ENCODE measurements around the gene MYCT1. TPM values are rescaled to one million over a fixed set of nuclear protein-coding genes. Genes with fewer than 3 reads are reported as not detected.
"Not testable (repeated sequence)": the region's sequence is repeated elsewhere in the genome, so short reads cannot be mapped to it uniquely, and the experiment has no call there.

MYCT1 gene
- total and polyA plus RNA-seq, 2 donors = 10.6 to 25.1 TPM

DNA sequence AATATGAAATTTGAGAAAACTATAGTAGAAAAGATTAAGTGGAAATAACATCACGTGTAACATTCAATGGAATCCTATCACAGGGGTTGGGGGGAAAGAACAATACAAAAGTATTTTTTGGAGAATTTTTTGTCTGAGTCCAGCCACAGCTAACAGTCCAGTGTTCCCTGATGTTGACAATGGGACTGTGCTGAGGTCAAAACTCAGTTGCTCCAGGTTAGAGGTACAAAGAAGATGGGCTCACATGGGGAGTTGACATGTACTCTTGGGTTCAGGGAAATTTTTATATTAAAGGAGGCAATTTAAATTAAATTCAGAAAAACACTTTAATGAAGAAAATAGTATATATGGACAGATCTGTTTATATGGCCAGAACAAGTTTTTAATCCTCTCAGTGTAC is 995 bp downstream of the MYCT1 start:
- no peaks in the 10 kb centered on the region for H3K4me1 ChIP-seq (ENCODE audit: insufficient read depth)
- DNase-seq (ENCODE audit: extremely low spot score) = no peak
- no peak overlapping the region for H3K4me3 ChIP-seq (ENCODE audit: low read depth, low read length)
- 66% methylated on average over 1 of the region's 1 CpG for WGBS
- H3K36me3 ChIP-seq (ENCODE audit: insufficient read depth) = no peaks in the 10 kb centered on the region
- no peak overlapping the region for H3K27ac ChIP-seq (ENCODE audit: low read depth)

GRCh38 chr6:152700427-152700826 is 2.7 kb downstream of the MYCT1 start:
- Histone ChIP-seq H3K4me1 (ENCODE audit: insufficient read depth) (no peaks in the 10 kb centered on the region), H3K27ac (ENCODE audit: low read depth) (no peak overlapping the region), H3K36me3 (ENCODE audit: insufficient read depth) (no peaks in the 10 kb centered on the region), H3K4me3 (ENCODE audit: low read depth, low read length) (no peak overlapping the region)
- 36% methylated on average over 5 of the region's 5 CpGs for WGBS
- no peak for DNase-seq (ENCODE audit: extremely low spot score)

- H3K27ac ChIP-seq (ENCODE audit: low read depth) = no peak overlapping the region
- no peaks in the 10 kb centered on the region for H3K4me1 ChIP-seq (ENCODE audit: insufficient read depth)
- H3K4me3 ChIP-seq (ENCODE audit: low read depth, low read length) = no peak overlapping the region
- no peak for DNase-seq (ENCODE audit: extremely low spot score)
- H3K36me3 ChIP-seq (ENCODE audit: insufficient read depth) = no peaks in the 10 kb centered on the region
- WGBS = 26% methylated on average over 7 of the region's 7 CpGs
Observed at GRCh38 chr6:152701081-152701862, 3.6 kb downstream of the MYCT1 start.

DNA sequence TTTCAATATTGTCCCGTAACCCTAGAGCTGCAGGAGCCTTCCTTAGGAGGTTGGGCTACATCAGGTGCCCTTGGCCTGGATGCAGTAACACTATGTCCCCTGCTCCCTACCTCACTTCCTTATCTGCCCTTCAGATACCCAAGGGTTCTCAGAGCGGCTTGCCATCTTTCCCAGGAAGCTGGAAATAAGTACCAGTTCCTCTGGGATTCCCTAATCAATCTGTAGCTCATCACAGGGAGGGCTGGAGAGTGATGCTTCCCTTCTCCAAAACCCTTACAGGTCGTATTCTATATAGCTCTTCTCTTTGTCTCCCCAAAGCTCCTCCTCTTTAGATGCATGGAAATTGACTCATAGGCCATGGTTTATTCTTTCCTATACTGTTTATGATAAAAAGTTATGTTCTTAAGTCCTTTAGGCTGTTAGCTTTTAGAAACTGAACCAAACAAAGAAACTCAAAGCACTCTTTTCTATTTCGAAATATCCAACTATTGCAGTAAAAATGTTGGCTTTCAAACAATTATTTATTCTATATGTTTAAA is 4.2 kb downstream of the MYCT1 start:
- Histone ChIP-seq H3K4me3 (ENCODE audit: low read depth, low read length) (no peak overlapping the region), H3K36me3 (ENCODE audit: insufficient read depth) (no peaks in the 10 kb centered on the region), H3K4me1 (ENCODE audit: insufficient read depth) (no peaks in the 10 kb centered on the region), H3K27ac (ENCODE audit: low read depth) (no peak overlapping the region)
- whole genome bisulfite sequencing = 55% methylated on average over 4 of the region's 4 CpGs
- DNase-seq (ENCODE audit: extremely low spot score) = no peak

- H3K4me3 ChIP-seq (ENCODE audit: low read depth, low read length); DNase-seq (ENCODE audit: extremely low spot score); H3K27ac ChIP-seq (ENCODE audit: low read depth); H3K4me1 ChIP-seq (ENCODE audit: insufficient read depth); H3K36me3 ChIP-seq (ENCODE audit: insufficient read depth): not testable (repeated sequence)
Observed at GRCh38 chr6:152703750-152704149, 6.1 kb downstream of the MYCT1 start.

GRCh38 chr6:152705327-152705726 is 7.6 kb downstream of the MYCT1 start:
- Histone ChIP-seq H3K4me1 (ENCODE audit: insufficient read depth) (no peaks in the 10 kb centered on the region), H3K4me3 (ENCODE audit: low read depth, low read length) (no peak overlapping the region), H3K27ac (ENCODE audit: low read depth) (no peak overlapping the region), H3K36me3 (ENCODE audit: insufficient read depth) (no peaks in the 10 kb centered on the region)
- WGBS = 68% methylated on average over 2 of the region's 2 CpGs
- DNase-seq (ENCODE audit: extremely low spot score) = no peak

- Histone ChIP-seq H3K36me3 (ENCODE audit: insufficient read depth) (no peaks in the 10 kb centered on the region), H3K4me1 (ENCODE audit: insufficient read depth) (no peaks in the 10 kb centered on the region), H3K4me3 (ENCODE audit: low read depth, low read length) (no peak overlapping the region), H3K27ac (ENCODE audit: low read depth) (no peak overlapping the region)
- no peak for DNase-seq (ENCODE audit: extremely low spot score)
- 78% methylated on average over 3 of the region's 3 CpGs for WGBS
Observed at GRCh38 chr6:152716322-152716721, 18.6 kb downstream of the MYCT1 start.

DNA sequence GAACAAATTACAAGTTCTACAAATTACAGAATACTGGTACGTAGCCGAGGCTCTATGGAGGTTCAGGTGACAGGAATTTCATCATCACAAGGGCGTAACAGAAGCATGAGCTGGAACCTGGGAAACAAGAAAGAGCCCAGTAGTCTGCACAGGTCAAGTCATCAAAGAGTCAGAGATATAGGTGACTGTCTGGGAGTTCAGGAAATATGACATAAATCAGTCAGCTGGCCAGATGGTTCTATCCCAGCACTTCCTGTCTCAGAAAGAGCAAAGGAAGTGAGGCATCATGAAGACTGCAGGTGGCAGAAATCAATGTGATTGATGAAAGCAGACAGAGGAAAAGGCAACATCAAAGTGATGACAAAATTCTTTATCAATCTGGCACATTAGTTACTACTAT is 23.3 kb downstream of the MYCT1 start:
- no peaks in the 10 kb centered on the region for H3K4me1 ChIP-seq (ENCODE audit: insufficient read depth)
- H3K4me3 ChIP-seq (ENCODE audit: low read depth, low read length) = no peak overlapping the region
- H3K36me3 ChIP-seq (ENCODE audit: insufficient read depth) = no peaks in the 10 kb centered on the region
- DNase-seq (ENCODE audit: extremely low spot score) = no peak
- H3K27ac ChIP-seq (ENCODE audit: low read depth) = no peak overlapping the region
- 86% methylated on average over 3 of the region's 3 CpGs for WGBS

DNA sequence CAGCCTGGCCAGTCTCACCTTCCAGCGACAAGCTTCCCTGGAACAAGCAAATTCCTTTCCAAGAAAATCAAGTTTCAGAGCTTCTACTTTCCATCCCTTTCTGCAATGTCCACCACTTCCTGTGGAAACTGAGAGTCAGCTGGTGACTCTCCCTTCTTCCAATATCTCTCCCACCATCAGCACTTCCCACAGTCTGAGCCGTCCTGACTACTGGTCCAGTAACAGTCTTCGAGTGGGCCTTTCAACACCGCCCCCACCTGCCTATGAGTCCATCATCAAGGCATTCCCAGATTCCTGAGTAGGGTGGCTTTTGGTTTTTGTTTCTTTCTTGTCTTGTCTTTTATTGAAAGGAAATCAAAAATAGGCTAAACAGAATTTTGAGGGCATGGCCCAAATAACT is 24.3 kb downstream of the MYCT1 start:
- Histone ChIP-seq H3K36me3 (ENCODE audit: insufficient read depth) (no peaks in the 10 kb centered on the region), H3K4me1 (ENCODE audit: insufficient read depth) (no peaks in the 10 kb centered on the region), H3K27ac (ENCODE audit: low read depth) (no peak overlapping the region), H3K4me3 (ENCODE audit: low read depth, low read length) (no peak overlapping the region)
- DNase-seq (ENCODE audit: extremely low spot score) = no peak
- WGBS = 89% methylated on average over 4 of the region's 4 CpGs

DNA sequence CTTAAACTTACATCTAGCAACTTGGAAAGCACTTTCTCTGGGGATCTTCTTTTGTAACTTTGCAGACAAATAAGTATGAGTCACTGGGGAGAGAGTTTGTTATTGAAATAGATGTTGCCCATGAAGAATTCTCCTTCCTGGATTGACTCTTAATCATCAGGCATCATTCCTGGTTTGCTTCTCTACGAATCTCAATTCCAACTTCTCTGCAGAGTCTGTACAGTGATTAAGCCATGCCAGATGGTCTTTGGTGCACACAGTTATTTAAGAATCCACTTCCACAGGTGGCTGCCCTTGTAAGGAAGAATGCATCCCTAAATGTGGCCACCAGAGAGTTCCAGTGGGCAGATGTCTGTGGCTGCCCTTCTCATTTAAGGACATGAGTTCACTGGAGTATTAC is 25.7 kb downstream of the MYCT1 start:
- no peak overlapping the region for H3K4me3 ChIP-seq (ENCODE audit: low read depth, low read length)
- no peaks in the 10 kb centered on the region for H3K36me3 ChIP-seq (ENCODE audit: insufficient read depth)
- WGBS = 63% methylated on average over 1 of the region's 1 CpG

DNA sequence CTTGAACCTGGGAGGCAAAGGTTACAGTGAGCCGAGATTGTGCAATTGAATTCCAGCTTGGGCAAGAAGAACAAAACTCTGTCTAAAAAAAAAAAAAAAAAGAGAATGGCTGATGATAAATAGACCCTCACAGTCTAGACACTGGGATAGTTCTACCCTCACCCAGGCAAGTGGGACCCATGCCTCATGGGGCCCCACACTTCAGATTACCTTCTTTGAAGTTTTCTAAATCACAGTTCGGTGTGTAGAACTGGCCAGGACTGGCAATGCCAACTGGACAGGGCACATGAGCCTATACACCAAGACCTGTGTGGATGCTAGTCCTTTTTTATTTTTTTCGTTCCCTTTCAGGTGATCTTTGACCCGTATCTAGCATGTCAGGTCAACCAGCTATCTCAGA is 28.6 kb downstream of the MYCT1 start:
- Histone ChIP-seq H3K36me3 (ENCODE audit: insufficient read depth) (no peaks in the 10 kb centered on the region), H3K4me3 (ENCODE audit: low read depth, low read length) (no peak overlapping the region), H3K27ac (ENCODE audit: low read depth) (no peak overlapping the region), H3K4me1 (ENCODE audit: insufficient read depth) (no peaks in the 10 kb centered on the region)
- WGBS = 89% methylated on average over 4 of the region's 4 CpGs
- DNase-seq (ENCODE audit: extremely low spot score) = no peak

More for the DNA sequence above, 25.7 kb downstream of the MYCT1 start:
- no peaks in the 10 kb centered on the region for H3K4me1 ChIP-seq (ENCODE audit: insufficient read depth)
- no peak overlapping the region for H3K27ac ChIP-seq (ENCODE audit: low read depth)
- no peak for DNase-seq (ENCODE audit: extremely low spot score)

DNA sequence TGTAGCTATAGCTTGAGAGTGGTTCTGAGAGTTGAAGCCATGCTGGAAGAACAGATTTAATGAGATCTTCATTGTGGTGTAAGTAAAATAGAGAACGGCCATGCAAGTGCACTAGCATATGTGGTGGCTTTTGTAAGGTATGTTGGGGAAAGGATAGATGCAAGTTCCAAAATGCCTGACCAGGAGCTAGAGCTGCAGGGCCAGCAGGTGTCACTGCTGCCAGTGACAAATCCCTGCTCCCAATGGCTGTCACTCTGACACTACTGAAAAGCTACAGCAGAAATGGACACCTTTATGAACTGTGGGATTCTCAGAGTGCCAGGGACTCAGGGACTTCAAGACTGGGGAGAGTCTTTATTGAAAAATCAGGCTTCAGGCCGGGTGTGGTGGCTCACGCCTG is 29.8 kb downstream of the MYCT1 start:
- H3K27ac ChIP-seq (ENCODE audit: low read depth) = no peak overlapping the region
- H3K4me1 ChIP-seq (ENCODE audit: insufficient read depth) = no peaks in the 10 kb centered on the region
- no peak for DNase-seq (ENCODE audit: extremely low spot score)
- no peaks in the 10 kb centered on the region for H3K36me3 ChIP-seq (ENCODE audit: insufficient read depth)
- 90% methylated on average over 3 of the region's 3 CpGs for WGBS
- H3K4me3 ChIP-seq (ENCODE audit: low read depth, low read length) = no peak overlapping the region

DNA sequence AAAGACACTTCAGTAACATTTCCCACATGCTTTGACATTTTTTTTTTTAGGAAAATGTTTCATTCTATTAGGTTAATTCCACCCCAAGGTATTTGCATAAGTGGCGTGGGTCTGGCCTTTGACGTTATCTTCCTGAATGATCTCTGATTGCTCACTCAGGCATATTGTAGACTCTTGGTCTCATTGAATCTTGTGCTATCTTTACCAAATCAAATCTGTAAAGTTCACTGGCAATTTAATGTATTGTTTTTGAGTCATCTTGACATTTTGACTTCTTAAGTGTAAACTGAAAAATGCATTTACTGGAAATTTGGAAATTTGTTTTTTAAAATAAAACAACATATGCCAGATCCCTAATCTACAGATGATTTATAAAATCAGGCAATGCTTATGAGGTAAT is 36.9 kb downstream of the MYCT1 start:
- H3K36me3 ChIP-seq (ENCODE audit: insufficient read depth) = no peaks in the 10 kb centered on the region
- H3K4me3 ChIP-seq (ENCODE audit: low read depth, low read length) = no peak overlapping the region
- H3K27ac ChIP-seq (ENCODE audit: low read depth) = no peak overlapping the region
- no peaks in the 10 kb centered on the region for H3K4me1 ChIP-seq (ENCODE audit: insufficient read depth)
- DNase-seq (ENCODE audit: extremely low spot score) = no peak
- 70% methylated on average over 2 of the region's 2 CpGs for WGBS

GRCh38 chr6:152736687-152737273 is 39.1 kb downstream of the MYCT1 start:
- no peak for DNase-seq (ENCODE audit: extremely low spot score)
- no peak overlapping the region for H3K27ac ChIP-seq (ENCODE audit: low read depth)
- no peaks in the 10 kb centered on the region for H3K36me3 ChIP-seq (ENCODE audit: insufficient read depth)
- WGBS = 74% methylated on average over 2 of the region's 2 CpGs
- no peaks in the 10 kb centered on the region for H3K4me1 ChIP-seq (ENCODE audit: insufficient read depth)
- no peak overlapping the region for H3K4me3 ChIP-seq (ENCODE audit: low read depth, low read length)
